Natural killer cell (primary cell): Measurements from ENCODE around the gene ROBO1. TPM values are rescaled to one million over a fixed set of nuclear protein-coding genes. Genes with fewer than 3 reads are reported as not detected.

ENCODE experiments used
- ATAC-seq, 3 donors: fragments of 150-1000 bp in 2 of 3; fragments of 200-7000 bp in 1 of 3; cut with Tn5 transposase; 1 replicate in 1 of 3; 2 replicates in 2 of 3; pipeline ENCODE4 v1.10.0; 2021; ENCODE audit warnings: mild to moderate bottlenecking in 2 of 3, moderate library complexity in 2 of 3
- DNase-seq, 2 donors: peaks; one replicate each; pipeline versions ENCODE4 v3.0.0 to v3.0.0-alpha.2; 2013 to 2021; ENCODE audit warnings: mixed read lengths in 1 of 2
- H3K27ac ChIP-seq: one replicate; pipeline ENCODE4 v1.5.1; 2013; ENCODE audit warnings: mild to moderate bottlenecking, low read length
- H3K27me3 ChIP-seq: one replicate; pipeline ENCODE4 v1.6.1; 2013; ENCODE audit warnings: low read length; ENCODE audit not compliant: control insufficient read depth, insufficient read depth
- H3K36me3 ChIP-seq: one replicate; pipeline ENCODE4 v1.6.1; 2013; ENCODE audit warnings: low read length; ENCODE audit not compliant: control insufficient read depth, insufficient read depth
- H3K4me1 ChIP-seq: one replicate; pipeline ENCODE4 v1.6.1; 2013; ENCODE audit warnings: low read length; ENCODE audit not compliant: control insufficient read depth, insufficient read depth
- H3K4me3 ChIP-seq: one replicate; pipeline ENCODE4 v1.5.1; 2013; ENCODE audit warnings: low read length
- H3K9me3 ChIP-seq: one replicate; pipeline ENCODE4 v1.6.1; 2013; ENCODE audit warnings: low read length; ENCODE audit not compliant: control insufficient read depth, insufficient read depth
- H3K27ac Mint-ChIP-seq, 2 donors: one replicate each; pipeline ENCODE4 v1.8.0; 2022; ENCODE audit warnings: mild to moderate bottlenecking in 2 of 2, mixed read lengths in 2 of 2, moderate library complexity in 1 of 2
- H3K27me3 Mint-ChIP-seq, 2 donors: one replicate each; pipeline ENCODE4 v1.8.0; 2022; ENCODE audit warnings: low read depth in 2 of 2, mixed read lengths in 2 of 2
- H3K36me3 Mint-ChIP-seq: one replicate; pipeline ENCODE4 v1.8.0; 2022; ENCODE audit warnings: mixed read lengths
- H3K4me1 Mint-ChIP-seq, 2 donors: one replicate each; pipeline ENCODE4 v1.8.0; 2022; ENCODE audit warnings: mixed read lengths in 2 of 2
- H3K4me3 Mint-ChIP-seq: one replicate; pipeline ENCODE4 v1.8.0; 2022; ENCODE audit warnings: mild to moderate bottlenecking, moderate library complexity, mixed read lengths
- H3K9me3 Mint-ChIP-seq, 2 donors: one replicate each; pipeline ENCODE4 v1.8.0; 2022; ENCODE audit warnings: mixed read lengths in 2 of 2
- CTCF ChIP-seq: fragments of 200-600 bp; IDR thresholded peaks from one replicate; pipeline ENCODE4 v1.8.0; 2022; ENCODE audit warnings: antibody characterized with exemption
- WGBS: methylation state at CpG from one replicate; pipeline ENCODE4 v1.1.7; 2013; ENCODE audit warnings: missing lambda C conversion rate; ENCODE audit not compliant: insufficient coverage; 5-methylcytosine and 5-hydroxymethylcytosine counted together
- intact Hi-C: fragments of 100-400 bp; cut with micrococcal nuclease; formaldehyde crosslinking; loops from one replicate; pipeline ENCODE4 v1.14.2; 2022
- total RNA-seq, 4 donors: library from RNA; stranded (reverse); fragments of 120-200 nt in 1 of 4; gene quantifications; one replicate each; pipeline versions ENCODE4 v1.2.3 to v1.2.4, GENCODE V29; 2013 to 2022

The ROBO1 gene
- total RNA-seq, 3 donors from 2014 or later (not counting 1 experiment from before 2014, with no cell fraction given): 0.07 TPM; not detected in 2

DNA sequence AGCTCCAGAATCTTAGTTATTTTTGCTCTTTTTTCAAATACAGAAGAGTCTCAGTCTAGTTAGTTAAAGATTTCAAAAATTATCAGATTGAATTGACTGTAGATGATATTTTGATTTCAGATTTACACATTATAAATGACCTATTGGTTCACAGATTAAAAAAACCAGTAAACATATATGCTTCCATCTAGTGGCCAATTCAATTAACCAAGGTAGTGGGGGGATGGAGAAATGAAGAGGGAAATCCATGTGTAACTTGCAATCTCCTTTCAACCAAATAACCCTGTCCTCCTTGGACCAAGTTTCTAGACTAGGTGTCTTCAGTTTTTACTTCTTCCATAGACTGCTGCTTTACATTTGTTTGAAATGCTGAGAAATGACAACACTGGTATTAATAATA lies 789.8 kb downstream of the ROBO1 start:
- H3K4me3 ChIP-seq: no peak overlapping the region
- no peak for TF ChIP-seq CTCF
- no peaks in the 10 kb centered on the region for H3K4me1 ChIP-seq
- Mint-ChIP-seq H3K4me3 (no peak overlapping the region), H3K27ac (no peak overlapping the region), H3K4me1 (no peaks in the 10 kb centered on the region), H3K36me3 (no peaks in the 10 kb centered on the region), H3K9me3 (peaks cover 4 to 12% of the 10 kb centered on the region in 2 donors), H3K27me3 (no peaks in the 10 kb centered on the region)
- H3K9me3 ChIP-seq: no peaks in the 10 kb centered on the region
- no peaks in the 10 kb centered on the region for H3K27me3 ChIP-seq
- ATAC-seq (no peak), DNase-seq (no peak)
- H3K36me3 ChIP-seq: no peaks in the 10 kb centered on the region
- intact Hi-C loops: no loop called here
- H3K27ac ChIP-seq: no peak overlapping the region

DNA sequence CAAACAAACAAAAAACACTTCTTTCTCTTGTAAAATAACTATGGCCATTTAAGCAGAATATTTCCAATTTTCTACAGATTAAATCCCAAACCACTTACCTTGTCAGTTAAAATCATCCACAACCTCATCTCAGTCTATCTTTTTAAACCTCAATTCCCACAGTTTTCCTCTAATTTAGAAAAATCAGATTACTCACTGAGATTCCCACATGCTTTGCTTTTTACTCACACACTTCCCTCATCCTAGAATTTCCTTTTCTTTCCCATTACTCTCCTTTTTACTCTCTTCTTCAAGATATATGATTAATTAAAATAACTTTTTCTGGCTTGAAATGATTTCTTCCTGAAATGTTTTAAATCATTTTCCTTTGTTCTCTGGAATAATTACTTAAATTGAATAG lies 790.7 kb downstream of the ROBO1 start:
- Mint-ChIP-seq H3K27me3 (no peaks in the 10 kb centered on the region), H3K4me1 (no peaks in the 10 kb centered on the region), H3K36me3 (no peaks in the 10 kb centered on the region), H3K27ac (no peak overlapping the region), H3K9me3 (peaks cover 4 to 11% of the 10 kb centered on the region in 2 donors), H3K4me3 (no peak overlapping the region)
- ATAC-seq (no peak), DNase-seq (no peak)
- H3K4me1 ChIP-seq: no peaks in the 10 kb centered on the region
- TF ChIP-seq CTCF: no peak
- H3K27me3 ChIP-seq: no peaks in the 10 kb centered on the region
- H3K36me3 ChIP-seq: no peaks in the 10 kb centered on the region
- no peak overlapping the region for H3K4me3 ChIP-seq
- no peak overlapping the region for H3K27ac ChIP-seq
- intact Hi-C loops: no loop called here
- no peaks in the 10 kb centered on the region for H3K9me3 ChIP-seq

GRCh38 chr3:78976200-78976599 lies 791.6 kb downstream of the ROBO1 start:
- Histone ChIP-seq H3K9me3 (no peaks in the 10 kb centered on the region), H3K27ac (no peak overlapping the region), H3K36me3 (no peaks in the 10 kb centered on the region), H3K4me3 (no peak overlapping the region), H3K4me1 (no peaks in the 10 kb centered on the region), H3K27me3 (no peaks in the 10 kb centered on the region)
- DNase-seq (no peak), ATAC-seq (no peak)
- no peak overlapping the region for H3K4me3 Mint-ChIP-seq
- no peak overlapping the region for H3K27ac Mint-ChIP-seq
- H3K9me3 Mint-ChIP-seq: peaks cover 2 to 10% of the 10 kb centered on the region in 2 donors
- no peak for TF ChIP-seq CTCF
- 89% methylated on average over 3 of the region's 3 CpGs for WGBS
- no peaks in the 10 kb centered on the region for H3K36me3 Mint-ChIP-seq
- H3K4me1 Mint-ChIP-seq: no peaks in the 10 kb centered on the region
- intact Hi-C loops: no loop called here
- H3K27me3 Mint-ChIP-seq: no peaks in the 10 kb centered on the region

DNA sequence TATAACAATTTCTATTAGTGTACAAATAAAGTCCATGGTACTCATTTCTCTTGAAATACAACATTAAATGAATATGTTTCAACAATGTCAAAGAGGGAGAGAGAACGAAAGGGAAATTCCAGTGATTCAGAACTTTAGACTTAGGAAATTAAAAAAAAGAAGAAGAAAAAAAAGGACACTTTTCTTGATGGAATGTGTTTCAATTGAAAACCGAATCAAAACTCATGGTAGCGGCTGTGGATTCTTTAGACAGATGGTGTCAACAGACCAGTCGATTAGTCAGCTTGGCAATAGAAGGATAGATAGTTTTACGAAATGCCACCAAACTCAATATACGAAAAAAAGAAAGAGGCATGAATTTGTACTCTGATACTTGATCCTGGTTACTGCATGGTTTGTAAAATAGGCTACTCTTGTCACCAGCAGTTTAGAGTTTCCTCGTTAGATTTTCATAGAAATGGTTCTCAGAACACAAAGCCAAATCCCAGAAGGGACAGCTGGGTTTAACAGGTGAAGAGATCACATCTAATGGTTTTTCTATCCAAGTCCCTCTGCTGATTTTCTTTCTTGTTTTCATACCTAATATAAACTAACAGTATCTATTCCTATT lies 793.5 kb downstream of the ROBO1 start:
- H3K4me3 ChIP-seq: no peak overlapping the region
- H3K9me3 ChIP-seq: no peaks in the 10 kb centered on the region
- Mint-ChIP-seq H3K27ac (no peak overlapping the region), H3K4me3 (no peak overlapping the region), H3K9me3 (peaks cover 2 to 13% of the 10 kb centered on the region in 2 donors), H3K27me3 (no peaks in the 10 kb centered on the region), H3K4me1 (no peaks in the 10 kb centered on the region), H3K36me3 (no peaks in the 10 kb centered on the region)
- TF ChIP-seq CTCF: no peak
- no peaks in the 10 kb centered on the region for H3K27me3 ChIP-seq
- H3K27ac ChIP-seq: no peak overlapping the region
- WGBS: 87% methylated on average over 7 of the region's 7 CpGs
- ATAC-seq: no peak
- H3K4me1 ChIP-seq: no peaks in the 10 kb centered on the region
- no peak for DNase-seq
- intact Hi-C loops: no loop called here
- no peaks in the 10 kb centered on the region for H3K36me3 ChIP-seq
